NCI-H226 (cell line): ENCODE data around the gene NFATC2IP.
"Not testable (repeated sequence)": the region's sequence is repeated elsewhere in the genome, so short reads cannot be mapped to it uniquely, and the experiment has no call there.

Experiments used
- DNase-seq: peaks from one replicate; pipeline ENCODE4 v3.0.0-alpha.2; 2015

Gene NFATC2IP

GRCh38 chr16:28927815-28928214, 22.9 kb upstream of the NFATC2IP start:
- DNase-seq, result no peak

GRCh38 chr16:28930203-28930602, 20.5 kb upstream of the NFATC2IP start:
- no peak for DNase-seq

- DNase-seq, result no peak
Measured at GRCh38 chr16:28930652-28931051, 20.1 kb upstream of the NFATC2IP start.

- no peak for DNase-seq
Measured at GRCh38 chr16:28931801-28932225, 18.9 kb upstream of the NFATC2IP start, which contains the start of gene CD19. Gene CD19, plus strand, starts transcription at chr16:28931971. Its CDS starts 30 bp downstream, at chr16:28932001.

DNA sequence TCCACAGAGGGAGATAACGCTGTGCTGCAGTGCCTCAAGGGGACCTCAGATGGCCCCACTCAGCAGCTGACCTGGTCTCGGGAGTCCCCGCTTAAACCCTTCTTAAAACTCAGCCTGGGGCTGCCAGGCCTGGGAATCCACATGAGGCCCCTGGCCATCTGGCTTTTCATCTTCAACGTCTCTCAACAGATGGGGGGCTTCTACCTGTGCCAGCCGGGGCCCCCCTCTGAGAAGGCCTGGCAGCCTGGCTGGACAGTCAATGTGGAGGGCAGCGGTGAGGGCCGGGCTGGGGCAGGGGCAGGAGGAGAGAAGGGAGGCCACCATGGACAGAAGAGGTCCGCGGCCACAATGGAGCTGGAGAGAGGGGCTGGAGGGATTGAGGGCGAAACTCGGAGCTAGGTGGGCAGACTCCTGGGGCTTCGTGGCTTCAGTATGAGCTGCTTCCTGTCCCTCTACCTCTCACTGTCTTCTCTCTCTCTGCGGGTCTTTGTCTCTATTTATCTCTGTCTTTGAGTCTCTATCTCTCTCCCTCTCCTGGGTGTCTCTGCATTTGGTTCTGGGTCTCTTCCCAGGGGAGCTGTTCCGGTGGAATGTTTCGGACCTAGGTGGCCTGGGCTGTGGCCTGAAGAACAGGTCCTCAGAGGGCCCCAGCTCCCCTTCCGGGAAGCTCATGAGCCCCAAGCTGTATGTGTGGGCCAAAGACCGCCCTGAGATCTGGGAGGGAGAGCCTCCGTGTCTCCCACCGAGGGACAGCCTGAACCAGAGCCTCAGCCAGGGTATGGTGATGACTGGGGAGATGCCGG, 18.2 kb upstream of the NFATC2IP start:
- no peak for DNase-seq

DNA sequence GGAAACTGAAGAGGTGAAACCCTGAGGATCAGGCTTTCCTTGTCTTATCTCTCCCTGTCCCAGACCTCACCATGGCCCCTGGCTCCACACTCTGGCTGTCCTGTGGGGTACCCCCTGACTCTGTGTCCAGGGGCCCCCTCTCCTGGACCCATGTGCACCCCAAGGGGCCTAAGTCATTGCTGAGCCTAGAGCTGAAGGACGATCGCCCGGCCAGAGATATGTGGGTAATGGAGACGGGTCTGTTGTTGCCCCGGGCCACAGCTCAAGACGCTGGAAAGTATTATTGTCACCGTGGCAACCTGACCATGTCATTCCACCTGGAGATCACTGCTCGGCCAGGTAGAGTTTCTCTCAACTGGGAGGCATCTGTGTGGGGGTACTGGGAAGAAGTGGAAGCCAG, 17.6 kb upstream of the NFATC2IP start:
- DNase-seq, result no peak

DNA sequence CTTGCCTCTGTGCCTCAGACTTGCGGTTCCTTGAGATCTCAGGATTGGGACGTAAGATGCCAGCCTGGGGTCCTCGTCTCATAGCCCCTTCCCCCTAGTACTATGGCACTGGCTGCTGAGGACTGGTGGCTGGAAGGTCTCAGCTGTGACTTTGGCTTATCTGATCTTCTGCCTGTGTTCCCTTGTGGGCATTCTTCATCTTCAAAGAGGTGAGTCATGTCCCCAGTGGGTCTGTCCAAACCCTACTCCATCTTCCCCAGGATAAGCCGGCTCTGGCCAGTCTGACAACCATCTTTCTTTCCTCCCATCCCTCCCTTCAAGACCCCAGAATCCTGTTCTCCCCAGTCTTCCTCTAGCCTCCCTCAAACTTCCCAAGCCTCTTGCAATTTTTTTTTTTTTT, 15.4 kb upstream of the NFATC2IP start:
- DNase-seq, result no peak

- peak; percentile 64 for DNase-seq
Measured at GRCh38 chr16:28935924-28936783, 14.6 kb upstream of the NFATC2IP start.

DNA sequence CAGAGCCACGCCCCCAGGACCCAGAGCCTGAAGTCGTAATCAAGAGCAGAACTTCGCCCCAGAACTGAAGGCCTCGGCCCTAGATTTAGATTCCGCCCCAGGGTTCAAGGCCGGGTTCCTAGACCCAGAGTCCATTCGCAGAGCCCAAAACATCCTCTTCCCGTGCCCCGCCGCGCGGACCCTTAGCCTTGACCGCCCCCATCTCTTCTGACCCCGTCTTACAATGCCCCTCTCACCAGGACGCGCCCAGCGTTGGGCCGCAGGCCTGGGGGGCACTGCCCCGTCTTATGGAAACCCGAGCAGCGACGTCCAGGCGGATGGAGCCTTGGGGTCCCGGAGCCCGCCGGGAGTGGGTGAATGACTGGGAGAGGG, 14.0 kb upstream of the NFATC2IP start:
- no peak for DNase-seq

DNA sequence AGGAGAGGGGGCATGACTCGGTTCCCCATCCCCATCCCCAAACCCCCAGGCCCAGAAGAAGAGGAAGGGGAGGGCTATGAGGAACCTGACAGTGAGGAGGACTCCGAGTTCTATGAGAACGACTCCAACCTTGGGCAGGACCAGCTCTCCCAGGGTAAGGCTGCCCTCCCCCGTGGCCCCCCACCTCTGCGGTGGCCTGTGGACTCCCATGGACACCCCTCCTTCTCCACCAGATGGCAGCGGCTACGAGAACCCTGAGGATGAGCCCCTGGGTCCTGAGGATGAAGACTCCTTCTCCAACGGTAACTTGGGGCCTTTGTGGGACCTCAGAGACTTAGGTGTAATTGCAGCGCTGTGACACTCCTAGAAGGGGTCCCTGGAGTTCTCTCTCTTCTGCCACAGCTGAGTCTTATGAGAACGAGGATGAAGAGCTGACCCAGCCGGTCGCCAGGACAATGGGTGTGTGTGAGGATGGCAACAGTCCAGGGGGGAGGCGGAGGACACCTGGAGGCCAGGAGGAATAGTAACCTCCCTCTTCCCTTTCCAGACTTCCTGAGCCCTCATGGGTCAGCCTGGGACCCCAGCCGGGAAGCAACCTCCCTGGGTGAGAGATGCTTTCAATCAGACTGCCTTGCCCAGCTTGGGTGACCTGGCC, 13.4 kb upstream of the NFATC2IP start:
- DNase-seq, result no peak

DNA sequence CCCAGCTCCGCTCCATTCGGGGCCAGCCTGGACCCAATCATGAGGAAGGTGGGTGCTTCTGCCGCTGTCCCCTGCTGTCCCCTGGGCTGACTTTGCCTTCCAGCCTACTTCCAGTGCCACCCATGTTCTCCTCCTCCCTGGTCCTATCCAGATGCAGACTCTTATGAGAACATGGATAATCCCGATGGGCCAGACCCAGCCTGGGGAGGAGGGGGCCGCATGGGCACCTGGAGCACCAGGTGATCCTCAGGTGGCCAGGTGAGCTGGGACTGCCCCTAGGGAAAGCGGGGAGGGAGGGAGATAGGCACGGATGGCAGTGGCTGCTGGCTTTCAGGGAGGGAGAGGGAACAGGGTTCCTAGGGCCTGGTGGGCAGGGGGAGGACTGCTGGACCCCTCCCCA, 12.0 kb upstream of the NFATC2IP start:
- DNase-seq, result no peak

GRCh38 chr16:28939825-28940224, 10.9 kb upstream of the NFATC2IP start:
- DNase-seq, result not testable (repeated sequence)

GRCh38 chr16:28943281-28943680, 7.5 kb upstream of the NFATC2IP start:
- DNase-seq, result no peak

- no peak for DNase-seq
Measured at GRCh38 chr16:28946681-28947080, 4.1 kb upstream of the NFATC2IP start.

DNA sequence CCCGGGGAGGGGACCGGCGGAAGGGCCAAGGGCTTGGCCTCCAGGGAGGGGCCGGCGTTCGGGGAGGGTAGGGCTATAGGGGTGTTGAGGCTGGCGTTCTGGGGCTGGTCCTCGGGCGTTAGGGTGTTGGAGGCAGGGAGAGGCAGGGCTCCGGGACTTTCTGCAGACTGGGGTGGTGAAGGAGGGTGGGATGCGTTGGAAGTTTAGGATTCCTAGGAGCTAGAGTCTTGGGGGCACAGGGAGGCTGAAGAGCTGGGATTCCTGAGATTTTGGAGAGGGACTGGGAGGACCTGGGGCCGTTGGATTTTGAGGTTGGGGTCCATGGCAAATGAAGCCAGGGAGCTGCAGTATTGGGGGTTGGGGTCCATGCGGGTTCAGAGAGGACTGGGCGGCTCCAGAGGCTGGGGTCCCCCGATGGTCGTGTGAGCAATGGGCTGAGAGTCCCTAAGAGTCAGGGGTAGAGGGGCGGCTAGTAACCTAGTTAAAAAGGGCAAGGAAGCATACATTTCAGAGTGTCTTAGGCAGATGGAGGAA, 740 bp downstream of the NFATC2IP start:
- no peak for DNase-seq

GRCh38 chr16:28958216-28958615, 7.5 kb downstream of the NFATC2IP start:
- DNase-seq, result no peak

GRCh38 chr16:28958836-28959235, 8.1 kb downstream of the NFATC2IP start:
- no peak for DNase-seq

GRCh38 chr16:28964072-28964471, 13.3 kb downstream of the NFATC2IP start:
- DNase-seq, result no peak

DNA sequence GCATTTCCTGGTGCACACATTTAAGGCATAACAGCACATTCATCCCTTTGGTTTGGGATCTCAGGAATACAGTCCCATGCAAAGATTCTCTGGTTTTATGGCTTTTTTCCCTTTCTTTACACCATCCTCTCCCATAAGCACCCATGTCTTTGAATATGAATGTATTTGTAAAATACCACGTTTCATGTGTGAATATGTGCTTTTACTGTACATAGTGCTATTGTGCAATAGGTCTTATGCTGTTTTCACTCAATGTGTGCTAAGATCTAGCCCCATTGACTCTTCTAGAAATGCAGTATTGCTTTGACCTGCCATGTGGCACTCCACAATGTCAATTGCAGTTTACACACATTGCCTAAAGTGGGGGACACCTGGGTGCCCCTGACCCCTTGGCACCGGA, 13.8 kb downstream of the NFATC2IP start:
- DNase-seq, result no peak

GRCh38 chr16:28967156-28967555, 16.4 kb downstream of the NFATC2IP start:
- DNase-seq, result no peak

DNA sequence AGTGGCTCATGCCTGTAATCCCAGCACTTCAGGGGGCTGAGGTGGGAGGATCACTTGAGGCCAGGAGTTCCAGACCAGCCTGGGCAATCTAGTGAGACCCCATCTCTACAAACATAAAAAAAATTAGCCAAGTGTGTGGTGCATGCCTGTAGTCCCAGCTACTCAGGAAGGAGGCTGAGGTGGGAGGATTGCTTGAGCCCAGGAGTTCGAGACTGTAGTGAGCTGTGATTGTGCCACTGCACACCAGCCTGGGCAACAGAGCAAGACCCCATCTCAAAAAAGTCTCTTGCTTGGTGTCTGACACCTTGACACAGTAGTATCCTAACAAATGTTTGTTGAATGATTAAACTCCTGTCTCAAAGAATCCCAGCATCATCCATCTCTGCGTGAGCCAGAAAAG, 19.0 kb downstream of the NFATC2IP start:
- not testable (repeated sequence) for DNase-seq

DNA sequence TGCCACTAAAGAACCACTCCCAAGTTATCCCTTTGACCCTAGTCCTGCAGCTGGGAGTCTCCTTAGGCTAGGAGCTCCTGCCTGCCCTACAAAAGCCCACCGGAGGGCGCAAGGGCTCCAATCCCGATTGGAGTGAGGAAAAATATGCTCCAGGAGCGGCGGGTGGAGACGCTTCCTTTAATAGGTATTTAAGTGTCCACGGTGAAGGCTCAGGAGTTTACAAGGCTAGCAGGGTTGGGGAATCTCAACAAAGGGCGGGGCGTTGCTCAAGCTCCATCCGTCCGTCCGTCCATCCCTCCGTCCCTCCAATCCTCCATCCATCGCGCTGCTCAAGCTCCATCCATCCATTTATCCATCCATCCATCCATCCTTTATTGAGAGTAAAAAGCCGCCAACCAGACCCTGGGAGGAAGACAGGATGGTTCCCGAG, 23.3 kb downstream of the NFATC2IP start:
- DNase-seq, result peak; percentile 54
